PC-9 (cell line): ENCODE results near the gene ZFAND3. TPM values are rescaled to one million over a fixed set of nuclear protein-coding genes. Genes with fewer than 3 reads are reported as not detected.

Experiments
- BruUV-seq: library from RNA; stranded (reverse); fragments of 400-500 nt; replicated peaks from 2 replicates; lab custom pipeline; 2021; lab: Mats Ljungman, UMichigan
- CTCF ChIA-PET: fragments of 300-600 bp; sonication (Branson Sonifier 250); formaldehyde crosslinking; loops from one replicate; lab custom pipeline; 2022; ENCODE audit warnings: antibody characterized with exemption; lab: Charles Lee
- POLR2A ChIA-PET: fragments of 300-600 bp; sonication (Branson Sonifier 250); formaldehyde crosslinking; loops from one replicate; lab custom pipeline; 2022; ENCODE audit warnings: antibody characterized with exemption; ENCODE audit not compliant: unreplicated experiment; lab: Charles Lee
- DNase-seq, 2 experiments: peaks; one replicate each; pipeline versions ENCODE4 v3.0.0 to v3.0.0-alpha.2; 2015 to 2022; ENCODE audit warnings: mixed read lengths in 1 of 2
- H2AFZ ChIP-seq: fragments of 200-600 bp; sonication (generic); 2 replicates; pipeline ENCODE4 v1.8.1; 2017; ENCODE audit warnings: antibody characterized with exemption
- H3F3A ChIP-seq: fragments of 200-600 bp; sonication (generic); 2 replicates; pipeline ENCODE4 v1.8.1; 2017; ENCODE audit warnings: antibody characterized with exemption, mild to moderate bottlenecking, low read depth; ENCODE audit not compliant: insufficient read depth
- H3K27ac ChIP-seq: fragments of 200-600 bp; sonication (generic); 2 replicates; pipeline ENCODE4 v1.6.1; 2016; ENCODE audit warnings: mixed run types
- H3K27me3 ChIP-seq: fragments of 200-600 bp; sonication (generic); 2 replicates; pipeline ENCODE4 v1.6.1; 2016; ENCODE audit warnings: low read depth, mixed run types; ENCODE audit not compliant: insufficient read depth
- H3K36me3 ChIP-seq: fragments of 200-600 bp; sonication (generic); 2 replicates; pipeline ENCODE4 v1.6.1; 2016; ENCODE audit warnings: low read depth, mixed run types
- H3K4me1 ChIP-seq: fragments of 200-600 bp; sonication (generic); replicated peaks from 2 replicates; pipeline ENCODE4 v1.6.1; 2016; ENCODE audit warnings: mixed run types; ENCODE audit not compliant: insufficient read depth
- H3K4me2 ChIP-seq: fragments of 200-600 bp; sonication (generic); 2 replicates; pipeline ENCODE4 v1.6.1; 2017; ENCODE audit warnings: mixed run types
- H3K4me3 ChIP-seq: fragments of 200-600 bp; sonication (generic); 2 replicates; pipeline ENCODE4 v1.6.1; 2016; ENCODE audit warnings: mixed run types
- H3K79me2 ChIP-seq: fragments of 200-600 bp; sonication (generic); 2 replicates; pipeline ENCODE4 v1.6.1; 2017; ENCODE audit warnings: low read depth, mixed run types
- H3K9me2 ChIP-seq: fragments of 200-600 bp; sonication (generic); 2 replicates; pipeline ENCODE4 v1.8.1; 2017; ENCODE audit warnings: mild to moderate bottlenecking; ENCODE audit not compliant: insufficient read depth
- H3K9me3 ChIP-seq: fragments of 200-600 bp; sonication (generic); 2 replicates; pipeline ENCODE4 v1.8.1; 2016; ENCODE audit warnings: low read depth; ENCODE audit not compliant: insufficient read depth
- H4K20me1 ChIP-seq: fragments of 200-600 bp; sonication (generic); 2 replicates; pipeline ENCODE4 v1.8.1; 2017; ENCODE audit not compliant: insufficient read depth
- EZH2 ChIP-seq: fragments of 200-600 bp; sonication (generic); IDR thresholded peaks from 2 replicates; pipeline ENCODE4 v1.8.0; 2017; ENCODE audit warnings: antibody characterized with exemption, low read depth
- intact Hi-C: fragments of 100-400 bp; cut with micrococcal nuclease; formaldehyde crosslinking; loops from one replicate; pipeline ENCODE4 v1.10.0; 2022; ENCODE audit not compliant: unreplicated experiment
- total RNA-seq: library from RNA; stranded (reverse); gene quantifications from 2 replicates; pipeline ENCODE4 v1.2.3, GENCODE V29; 2021
- TF ChIP-seq, protein P1 (sequence below): fragments of 200-600 bp; sonication (generic); conservative IDR thresholded peaks from 2 replicates; pipeline ENCODE4 v1.6.1; 2017; ENCODE audit warnings: mixed run types, antibody characterized with exemption, mild to moderate bottlenecking, moderate library complexity

ZFAND3 gene
- total RNA-seq, 1 experiment from 2014 or later, result 46.8 TPM

DNA sequence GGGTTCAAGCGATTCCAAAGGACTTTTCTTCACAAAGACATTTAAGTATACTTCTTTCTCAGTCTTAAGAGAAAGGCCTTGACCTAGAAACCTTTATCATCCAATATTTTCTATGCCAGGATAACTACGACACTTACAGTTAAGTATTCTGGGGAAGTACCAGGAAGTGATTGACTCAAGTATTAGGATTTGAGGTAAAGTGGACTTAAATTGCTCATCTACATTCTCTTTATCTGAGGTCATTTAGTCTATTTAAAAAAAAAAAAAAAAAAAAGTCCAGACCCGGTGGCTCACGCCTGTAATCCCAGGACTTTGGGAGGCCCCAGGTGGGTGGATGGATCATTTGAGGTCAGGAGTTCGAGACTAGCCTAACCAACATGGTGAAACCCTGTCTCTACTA, 114.7 kb downstream of the ZFAND3 start:
- Histone ChIP-seq H4K20me1 (peaks cover 14% of the 10 kb centered on the region), H3K9me2 (no peaks in the 10 kb centered on the region), H3K27me3 (no peaks in the 10 kb centered on the region), H3K9me3 (no peaks in the 10 kb centered on the region), H3K27ac (no peak overlapping the region), H2AFZ (no peak overlapping the region), H3K36me3 (0 out of 2 replicates have a peak, but pooled peaks cover 5% of the 10 kb centered on the region), H3K79me2 (peaks cover 14% of the 10 kb centered on the region), H3K4me1 (no peaks in the 10 kb centered on the region), H3F3A (peaks cover 12% of the 10 kb centered on the region; the same call in 1 of the 2 replicates), H3K4me2 (no peak overlapping the region), H3K4me3 (no peak overlapping the region)
- ChIA-PET POLR2A (no interaction called here), CTCF (no interaction called here)
- TF ChIP-seq, protein P1, sequence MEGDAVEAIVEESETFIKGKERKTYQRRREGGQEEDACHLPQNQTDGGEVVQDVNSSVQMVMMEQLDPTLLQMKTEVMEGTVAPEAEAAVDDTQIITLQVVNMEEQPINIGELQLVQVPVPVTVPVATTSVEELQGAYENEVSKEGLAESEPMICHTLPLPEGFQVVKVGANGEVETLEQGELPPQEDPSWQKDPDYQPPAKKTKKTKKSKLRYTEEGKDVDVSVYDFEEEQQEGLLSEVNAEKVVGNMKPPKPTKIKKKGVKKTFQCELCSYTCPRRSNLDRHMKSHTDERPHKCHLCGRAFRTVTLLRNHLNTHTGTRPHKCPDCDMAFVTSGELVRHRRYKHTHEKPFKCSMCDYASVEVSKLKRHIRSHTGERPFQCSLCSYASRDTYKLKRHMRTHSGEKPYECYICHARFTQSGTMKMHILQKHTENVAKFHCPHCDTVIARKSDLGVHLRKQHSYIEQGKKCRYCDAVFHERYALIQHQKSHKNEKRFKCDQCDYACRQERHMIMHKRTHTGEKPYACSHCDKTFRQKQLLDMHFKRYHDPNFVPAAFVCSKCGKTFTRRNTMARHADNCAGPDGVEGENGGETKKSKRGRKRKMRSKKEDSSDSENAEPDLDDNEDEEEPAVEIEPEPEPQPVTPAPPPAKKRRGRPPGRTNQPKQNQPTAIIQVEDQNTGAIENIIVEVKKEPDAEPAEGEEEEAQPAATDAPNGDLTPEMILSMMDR, result no peak
- no peak for TF ChIP-seq EZH2
- DNase-seq, result no peak
- intact Hi-C loops, result no loop called here
- no TSS peak for BruUV-seq

DNA sequence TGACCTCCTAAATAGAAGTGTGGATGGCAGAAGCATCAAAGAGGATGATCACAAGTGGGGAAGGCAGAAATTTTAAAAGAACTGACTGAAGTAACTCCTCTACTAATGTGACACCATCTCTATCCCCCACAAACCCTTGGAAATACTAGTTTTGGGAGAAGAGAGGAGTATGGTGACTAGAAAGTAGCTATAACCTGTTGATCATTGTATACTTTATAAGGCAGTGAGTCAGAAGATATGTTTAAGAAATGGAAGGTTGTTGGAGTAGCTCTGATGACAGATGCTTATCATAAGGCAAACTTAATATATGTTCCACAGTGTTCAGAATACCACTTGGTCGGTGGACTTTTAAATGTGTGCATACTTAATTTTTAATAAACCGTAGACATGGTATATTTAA, 116.6 kb downstream of the ZFAND3 start:
- ChIA-PET POLR2A (interaction anchor here (0.6 kb wide), 1 partner anchor 574 kb away, joined by 3 read pairs; no protein-coding TSS in a partner anchor), CTCF (no interaction called here)
- intact Hi-C loops, result no loop called here

GRCh38 chr6:37936906-37937305, 117.4 kb downstream of the ZFAND3 start:
- H3K27me3 ChIP-seq, result no peaks in the 10 kb centered on the region
- intact Hi-C loops, result no loop called here
- H3K4me1 ChIP-seq, result no peaks in the 10 kb centered on the region
- H3K4me3 ChIP-seq, result no peak overlapping the region
- DNase-seq, result no peak
- H2AFZ ChIP-seq, result no peak overlapping the region
- no peak overlapping the region for H3K4me2 ChIP-seq
- POLR2A ChIA-PET, result no interaction called here
- no peak overlapping the region for H3K27ac ChIP-seq
- no peak for TF ChIP-seq EZH2
- H3K9me3 ChIP-seq, result no peaks in the 10 kb centered on the region
- CTCF ChIA-PET, result no interaction called here
- H4K20me1 ChIP-seq, result peaks cover 34% of the 10 kb centered on the region
- 0 out of 2 replicates have a peak, but pooled peaks cover 5% of the 10 kb centered on the region for H3F3A ChIP-seq
- H3K36me3 ChIP-seq, result no peaks in the 10 kb centered on the region
- H3K9me2 ChIP-seq, result no peaks in the 10 kb centered on the region; the same call in 1 of the 2 replicates
- no TSS peak for BruUV-seq
- H3K79me2 ChIP-seq, result peaks cover 6% of the 10 kb centered on the region

More for the DNA sequence above, 116.6 kb downstream of the ZFAND3 start:
- H4K20me1 ChIP-seq, result peaks cover 26% of the 10 kb centered on the region
- H3F3A ChIP-seq, result 0 out of 2 replicates have a peak, but pooled peaks cover 5% of the 10 kb centered on the region
- H3K4me1 ChIP-seq, result no peaks in the 10 kb centered on the region
- peaks cover 6% of the 10 kb centered on the region for H3K79me2 ChIP-seq
- no peak for DNase-seq
- no peaks in the 10 kb centered on the region for H3K9me2 ChIP-seq
- no peak overlapping the region for H3K4me3 ChIP-seq
- BruUV-seq, result no TSS peak
- no peaks in the 10 kb centered on the region for H3K27me3 ChIP-seq
- H2AFZ ChIP-seq, result no peak overlapping the region
- no peaks in the 10 kb centered on the region for H3K36me3 ChIP-seq
- H3K4me2 ChIP-seq, result no peak overlapping the region
- no peaks in the 10 kb centered on the region for H3K9me3 ChIP-seq
- TF ChIP-seq, protein P1, result no peak
- H3K27ac ChIP-seq, result no peak overlapping the region

GRCh38 chr6:37938909-37939308, 119.4 kb downstream of the ZFAND3 start:
- TF ChIP-seq, protein P1, result no peak
- TF ChIP-seq EZH2, result no peak
- H3K27ac ChIP-seq, result no peak overlapping the region
- H4K20me1 ChIP-seq, result peaks cover 34% of the 10 kb centered on the region
- H3K9me3 ChIP-seq, result no peaks in the 10 kb centered on the region
- H3K36me3 ChIP-seq, result no peaks in the 10 kb centered on the region
- no peak for DNase-seq
- ChIA-PET CTCF (no interaction called here), POLR2A (no interaction called here)
- no peak overlapping the region for H3K4me3 ChIP-seq
- H3K9me2 ChIP-seq, result no peaks in the 10 kb centered on the region; the same call in 1 of the 2 replicates
- peaks cover 6% of the 10 kb centered on the region for H3K79me2 ChIP-seq
- BruUV-seq, result no TSS peak
- intact Hi-C loops, result no loop called here
- no peak overlapping the region for H2AFZ ChIP-seq
- H3K4me2 ChIP-seq, result no peak overlapping the region
- H3F3A ChIP-seq, result 0 out of 2 replicates have a peak, but pooled peaks cover 5% of the 10 kb centered on the region
- no peaks in the 10 kb centered on the region for H3K27me3 ChIP-seq
- H3K4me1 ChIP-seq, result no peaks in the 10 kb centered on the region
